ENCODE data around the gene MYL7. TPM values are rescaled to one million over a fixed set of nuclear protein-coding genes. Genes with fewer than 3 reads are reported as not detected.

Gene MYL7
- total and polyA plus RNA-seq, 2 of the 13 experiments (the other 11 are each of a cell fraction or from before 2014, with no cell fraction given), result 1.8 TPM; not detected in 1

DNA sequence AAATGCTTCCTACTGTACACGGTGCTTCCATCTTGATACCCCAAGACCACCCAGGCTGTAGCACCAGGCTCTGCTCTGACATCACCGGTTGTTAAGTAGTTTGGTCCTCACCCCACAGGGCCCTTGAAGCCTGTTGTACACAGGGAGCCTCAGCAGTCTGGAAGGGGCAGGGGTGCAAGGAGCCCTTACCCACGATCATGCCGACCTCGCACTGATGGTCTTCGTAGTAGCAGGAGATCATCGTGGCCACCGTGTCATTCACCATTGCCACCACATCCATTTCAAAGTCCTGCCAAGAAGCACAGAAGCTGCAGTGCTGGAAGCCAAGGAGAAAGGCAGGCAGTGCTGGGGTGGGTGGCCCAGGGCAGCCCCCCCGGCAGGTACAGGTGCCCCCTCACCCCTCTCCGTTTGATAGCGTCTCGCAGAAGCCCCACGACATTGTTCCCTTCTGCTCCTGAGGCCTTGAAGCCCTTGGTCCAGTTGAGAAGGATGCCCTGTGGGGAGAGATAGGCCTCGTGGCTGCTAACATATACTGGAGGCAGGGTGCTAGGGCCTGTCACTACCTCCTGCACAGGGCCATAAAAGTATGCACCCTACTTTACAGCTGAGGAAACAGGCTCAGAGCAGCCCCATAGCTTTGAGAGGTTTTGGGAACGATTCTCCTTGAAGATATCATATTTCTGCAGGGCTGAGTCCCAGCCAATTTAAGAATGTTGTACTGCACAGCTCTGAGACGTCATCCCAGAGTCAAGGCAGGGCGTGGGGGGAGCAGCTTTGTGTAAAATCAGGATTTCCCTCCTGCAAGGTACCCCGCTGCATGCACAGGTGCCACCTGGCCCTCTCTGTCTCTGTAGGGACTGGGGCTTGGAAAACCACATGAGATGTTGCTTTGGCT lies 8.7 kb upstream of the MYL7 start:
- 37% methylated on average over 12 of the region's 18 CpGs for WGBS (ENCODE audit: low lambda C conversion rate)
- H3K4me3 ChIP-seq (replicated peaks in 1 of 3; ENCODE audit: insufficient read depth in 1 of 3, low read depth in 2 of 3, low read length in 3 of 3), result no peak overlapping the region
- H4K20me1 ChIP-seq (ENCODE audit: insufficient read depth, low read length), result no peaks in the 10 kb centered on the region
- no peaks in the 10 kb centered on the region for H3K9me3 ChIP-seq (ENCODE audit: low read length)
- FAIRE-seq (no peak), DNase-seq (ENCODE audit: low spot score) (no peak), ATAC-seq (no peak)
- ChIA-PET CTCF (ENCODE audit: low intra/inter-chr PET ratio, low total read pairs) (no interaction called here), POLR2A (no interaction called here)
- no peak overlapping the region for H3K4me2 ChIP-seq (ENCODE audit: low read depth, low read length)
- H3K9ac ChIP-seq (ENCODE audit: insufficient read depth, low read depth, low read length), result no peak overlapping the region
- intact Hi-C loops (cut with micrococcal nuclease; ENCODE audit: unreplicated experiment) (no loop called here), in situ Hi-C loops (cut with HindIII; ENCODE audit: extremely low pct_ligation_motif_present, low pct_unique_long_range_greater_than_20kb) (no loop called here)
- H3K27ac ChIP-seq (ENCODE audit: extremely low read length, insufficient read depth, low read length), result no peak overlapping the region
- H3K4me1 ChIP-seq (ENCODE audit: insufficient read depth, low read length), result peaks cover 9% of the 10 kb centered on the region
- no TSS peak for BruUV-seq (replicated peaks)
- TF ChIP-seq ZNF232 (CRISPR knock-in tag; IDR thresholded peaks at IDR 0.05; ENCODE audit: borderline replicate concordance) (no peak), ZSCAN22 (CRISPR knock-in tag; IDR thresholded peaks at IDR 0.05) (no peak), TBL1XR1 (IDR thresholded peaks at IDR 0.05; ENCODE audit: borderline replicate concordance, low read length, partially characterized antibody) (no peak), BRCA1 (CRISPR knock-in tag; IDR thresholded peaks at IDR 0.05) (no peak), ZBTB21 (CRISPR knock-in tag; IDR thresholded peaks at IDR 0.05) (no peak)
- no peaks in the 10 kb centered on the region for H3K36me3 ChIP-seq (replicated peaks in 1 of 2; ENCODE audit: control insufficient read depth in 1 of 2, insufficient read depth in 2 of 2, low read length in 2 of 2)
- H3K27me3 ChIP-seq (ENCODE audit: control insufficient read depth in 1 of 2, insufficient read depth in 2 of 2, low read length in 2 of 2), result peaks cover 2 to 53% of the 10 kb centered on the region in 2 experiments; a peak in 3 of 5 replicates
- no peaks in the 10 kb centered on the region for H3K79me2 ChIP-seq (ENCODE audit: insufficient read depth, low read length)
- no peak overlapping the region for H2AFZ ChIP-seq (ENCODE audit: low read length)

DNA sequence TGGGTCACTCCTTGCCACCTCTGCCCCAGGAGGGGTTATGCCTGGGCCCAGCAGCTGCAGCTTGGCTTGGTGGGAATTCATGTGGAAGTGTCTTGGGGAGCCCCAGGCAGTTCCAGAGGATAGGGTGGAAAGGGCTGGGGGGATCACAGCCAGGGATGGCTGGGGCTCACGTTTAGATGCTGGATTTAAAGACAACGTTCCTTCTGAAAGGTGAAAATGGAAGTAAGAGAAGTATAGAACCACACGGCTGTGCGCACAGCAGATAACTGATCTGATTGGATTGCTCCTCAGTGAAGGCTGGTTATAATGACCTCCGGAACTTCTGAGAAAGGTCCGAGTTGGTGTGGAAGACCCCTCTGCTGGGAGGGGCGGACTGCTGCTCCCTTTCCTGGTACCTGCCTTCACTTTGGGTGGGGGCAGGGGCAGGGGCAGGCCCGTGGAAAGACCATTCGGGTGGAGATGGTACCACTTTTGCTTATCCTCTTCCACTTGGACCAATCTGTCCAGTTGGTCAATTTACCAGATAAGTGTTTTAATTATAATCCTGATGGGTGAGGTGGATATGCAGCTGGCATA lies 7.9 kb upstream of the MYL7 start:
- H3K79me2 ChIP-seq (ENCODE audit: insufficient read depth, low read length), result no peaks in the 10 kb centered on the region
- TF ChIP-seq, protein P1, sequence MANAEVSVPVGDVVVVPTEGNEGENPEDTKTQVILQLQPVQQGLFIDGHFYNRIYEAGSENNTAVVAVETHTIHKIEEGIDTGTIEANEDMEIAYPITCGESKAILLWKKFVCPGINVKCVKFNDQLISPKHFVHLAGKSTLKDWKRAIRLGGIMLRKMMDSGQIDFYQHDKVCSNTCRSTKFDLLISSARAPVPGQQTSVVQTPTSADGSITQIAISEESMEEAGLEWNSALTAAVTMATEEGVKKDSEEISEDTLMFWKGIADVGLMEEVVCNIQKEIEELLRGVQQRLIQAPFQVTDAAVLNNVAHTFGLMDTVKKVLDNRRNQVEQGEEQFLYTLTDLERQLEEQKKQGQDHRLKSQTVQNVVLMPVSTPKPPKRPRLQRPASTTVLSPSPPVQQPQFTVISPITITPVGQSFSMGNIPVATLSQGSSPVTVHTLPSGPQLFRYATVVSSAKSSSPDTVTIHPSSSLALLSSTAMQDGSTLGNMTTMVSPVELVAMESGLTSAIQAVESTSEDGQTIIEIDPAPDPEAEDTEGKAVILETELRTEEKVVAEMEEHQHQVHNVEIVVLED (CRISPR knock-in tag; IDR thresholded peaks at IDR 0.05; ENCODE audit: borderline replicate concordance), result no peak
- no peak for TF ChIP-seq RBM39 (IDR thresholded peaks at IDR 0.05; ENCODE audit: low read depth, low read length, poor library complexity, severe bottlenecking)
- no peak for TF ChIP-seq ZFP37 (CRISPR knock-in tag; IDR thresholded peaks at IDR 0.05; ENCODE audit: borderline replicate concordance)
- no peak for TF ChIP-seq ZNF552 (CRISPR knock-in tag; IDR thresholded peaks at IDR 0.05; ENCODE audit: borderline replicate concordance)
- TF ChIP-seq, protein P2, sequence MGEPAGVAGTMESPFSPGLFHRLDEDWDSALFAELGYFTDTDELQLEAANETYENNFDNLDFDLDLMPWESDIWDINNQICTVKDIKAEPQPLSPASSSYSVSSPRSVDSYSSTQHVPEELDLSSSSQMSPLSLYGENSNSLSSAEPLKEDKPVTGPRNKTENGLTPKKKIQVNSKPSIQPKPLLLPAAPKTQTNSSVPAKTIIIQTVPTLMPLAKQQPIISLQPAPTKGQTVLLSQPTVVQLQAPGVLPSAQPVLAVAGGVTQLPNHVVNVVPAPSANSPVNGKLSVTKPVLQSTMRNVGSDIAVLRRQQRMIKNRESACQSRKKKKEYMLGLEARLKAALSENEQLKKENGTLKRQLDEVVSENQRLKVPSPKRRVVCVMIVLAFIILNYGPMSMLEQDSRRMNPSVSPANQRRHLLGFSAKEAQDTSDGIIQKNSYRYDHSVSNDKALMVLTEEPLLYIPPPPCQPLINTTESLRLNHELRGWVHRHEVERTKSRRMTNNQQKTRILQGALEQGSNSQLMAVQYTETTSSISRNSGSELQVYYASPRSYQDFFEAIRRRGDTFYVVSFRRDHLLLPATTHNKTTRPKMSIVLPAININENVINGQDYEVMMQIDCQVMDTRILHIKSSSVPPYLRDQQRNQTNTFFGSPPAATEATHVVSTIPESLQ (CRISPR knock-in tag; conservative IDR thresholded peaks at IDR 0.05), result no peak
- TF ChIP-seq TBL1XR1 (IDR thresholded peaks at IDR 0.05; ENCODE audit: borderline replicate concordance, low read length, partially characterized antibody), result no peak
- ATAC-seq (no peak), DNase-seq (ENCODE audit: low spot score) (no peak), FAIRE-seq (no peak)
- 44% methylated on average over 6 of the region's 9 CpGs for WGBS (ENCODE audit: low lambda C conversion rate)
- H3K4me3 ChIP-seq (replicated peaks in 1 of 3; ENCODE audit: insufficient read depth in 1 of 3, low read depth in 2 of 3, low read length in 3 of 3), result no peak overlapping the region
- H3K27ac ChIP-seq (ENCODE audit: extremely low read length, insufficient read depth, low read length), result no peak overlapping the region
- no peak overlapping the region for H3K9ac ChIP-seq (ENCODE audit: insufficient read depth, low read depth, low read length)
- no peaks in the 10 kb centered on the region for H3K36me3 ChIP-seq (replicated peaks in 1 of 2; ENCODE audit: control insufficient read depth in 1 of 2, insufficient read depth in 2 of 2, low read length in 2 of 2)
- H3K27me3 ChIP-seq (ENCODE audit: control insufficient read depth in 1 of 2, insufficient read depth in 2 of 2, low read length in 2 of 2), result peaks cover 2 to 48% of the 10 kb centered on the region in 2 experiments; a peak in 3 of 5 replicates
- no peaks in the 10 kb centered on the region for H3K9me3 ChIP-seq (ENCODE audit: low read length)
- ChIA-PET POLR2A (no interaction called here), CTCF (ENCODE audit: low intra/inter-chr PET ratio, low total read pairs) (no interaction called here)
- H3K4me2 ChIP-seq (ENCODE audit: low read depth, low read length), result no peak overlapping the region
- H4K20me1 ChIP-seq (ENCODE audit: insufficient read depth, low read length), result no peaks in the 10 kb centered on the region
- H2AFZ ChIP-seq (ENCODE audit: low read length), result no peak overlapping the region
- in situ Hi-C loops (cut with HindIII; ENCODE audit: extremely low pct_ligation_motif_present, low pct_unique_long_range_greater_than_20kb) (no loop called here), intact Hi-C loops (cut with micrococcal nuclease; ENCODE audit: unreplicated experiment) (no loop called here)
- H3K4me1 ChIP-seq (ENCODE audit: insufficient read depth, low read length), result peaks cover 9% of the 10 kb centered on the region
- BruUV-seq (replicated peaks), result no TSS peak
